Cerebellar cortex (tissue), 1 donor: ENCODE data around the gene PAX9.

Experiments used
- DNase-seq: peaks from one replicate; pipeline ENCODE4 v3.0.0-alpha.2; 2015; ENCODE audit warnings: low spot score

PAX9 gene

GRCh38 chr14:36655963-36656686, 5.5 kb upstream of the PAX9 start:
- DNase-seq, result peak; percentile 15

GRCh38 chr14:36656687-36657398, 4.8 kb upstream of the PAX9 start:
- no peak for DNase-seq

GRCh38 chr14:36657399-36658122, 4.1 kb upstream of the PAX9 start:
- no peak for DNase-seq

- no peak for DNase-seq
Measured at GRCh38 chr14:36658123-36659009, 3.3 kb upstream of the PAX9 start.

- no peak for DNase-seq
Measured at GRCh38 chr14:36659010-36659821, 2.4 kb upstream of the PAX9 start.

GRCh38 chr14:36659822-36660735, 1.6 kb upstream of the PAX9 start:
- no peak for DNase-seq

GRCh38 chr14:36660736-36661505, 739 bp upstream of the PAX9 start:
- DNase-seq, result no peak

- no peak for DNase-seq
Measured at GRCh38 chr14:36662258-36662542, 540 bp downstream of the PAX9 start.

- no peak for DNase-seq
Measured at GRCh38 chr14:36662543-36663403, 1.1 kb downstream of the PAX9 start.

- no peak for DNase-seq
Measured at GRCh38 chr14:36663404-36664321, 2.0 kb downstream of the PAX9 start.

GRCh38 chr14:36664322-36665193, 2.9 kb downstream of the PAX9 start:
- no peak for DNase-seq

- DNase-seq, result no peak
Measured at GRCh38 chr14:36665887-36666415, 4.3 kb downstream of the PAX9 start.

- DNase-seq, result no peak
Measured at GRCh38 chr14:36666416-36667206, 5.0 kb downstream of the PAX9 start.

GRCh38 chr14:36667679-36668078, 6.0 kb downstream of the PAX9 start:
- no peak for DNase-seq

- DNase-seq, result no peak
Measured at GRCh38 chr14:36671149-36671548, 9.5 kb downstream of the PAX9 start.
